ENCODE data around the gene TYMS.

Gene TYMS

DNA sequence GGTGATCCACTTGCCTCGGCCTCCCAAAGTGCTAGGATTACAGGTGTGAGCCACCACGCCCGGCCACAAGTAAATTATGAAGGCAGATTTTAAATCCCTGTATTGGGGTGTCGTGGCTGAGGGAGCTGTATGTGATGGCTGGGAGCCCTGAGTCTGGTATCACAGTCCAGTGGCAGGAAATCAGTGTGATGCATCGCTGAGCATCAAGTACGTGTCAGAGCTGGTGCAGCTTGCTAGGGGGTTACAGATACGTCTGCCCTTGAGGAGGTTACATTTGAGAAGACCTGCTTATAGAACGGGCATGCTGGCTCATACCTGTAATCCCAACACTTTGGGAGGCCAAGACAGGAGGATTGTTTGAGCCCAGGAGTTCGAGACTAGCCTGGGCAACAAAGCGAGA is 50.6 kb downstream of the TYMS start:
- no peak for DNase-seq
- intact Hi-C loops (cut with DNase I) = no loop called here

DNA sequence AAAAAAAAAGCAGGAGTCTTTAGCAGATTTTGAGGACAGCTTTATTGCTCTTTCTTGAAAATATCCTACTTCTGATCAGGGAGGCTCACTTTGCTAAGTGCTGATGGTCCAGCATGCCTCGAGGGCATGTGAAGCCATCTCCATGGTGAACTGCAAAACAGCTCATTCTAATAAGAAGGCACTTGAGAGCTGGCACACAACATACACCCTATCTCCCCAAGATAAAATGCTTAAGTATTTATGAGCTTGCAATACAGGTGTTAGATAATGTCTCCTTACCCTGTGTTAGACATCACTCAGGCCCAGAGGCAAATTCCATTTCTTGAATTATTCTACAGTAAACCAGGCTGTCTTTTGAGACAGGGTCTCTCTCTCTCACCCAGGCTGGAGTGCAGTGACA is 52.3 kb downstream of the TYMS start:
- intact Hi-C loops (cut with DNase I) = loop anchor here (5.0 to 10.0 kb wide), 2 partner anchors 55 to 87 kb away; partner anchors contain the start of gene TYMS
- DNase-seq = no peak

DNA sequence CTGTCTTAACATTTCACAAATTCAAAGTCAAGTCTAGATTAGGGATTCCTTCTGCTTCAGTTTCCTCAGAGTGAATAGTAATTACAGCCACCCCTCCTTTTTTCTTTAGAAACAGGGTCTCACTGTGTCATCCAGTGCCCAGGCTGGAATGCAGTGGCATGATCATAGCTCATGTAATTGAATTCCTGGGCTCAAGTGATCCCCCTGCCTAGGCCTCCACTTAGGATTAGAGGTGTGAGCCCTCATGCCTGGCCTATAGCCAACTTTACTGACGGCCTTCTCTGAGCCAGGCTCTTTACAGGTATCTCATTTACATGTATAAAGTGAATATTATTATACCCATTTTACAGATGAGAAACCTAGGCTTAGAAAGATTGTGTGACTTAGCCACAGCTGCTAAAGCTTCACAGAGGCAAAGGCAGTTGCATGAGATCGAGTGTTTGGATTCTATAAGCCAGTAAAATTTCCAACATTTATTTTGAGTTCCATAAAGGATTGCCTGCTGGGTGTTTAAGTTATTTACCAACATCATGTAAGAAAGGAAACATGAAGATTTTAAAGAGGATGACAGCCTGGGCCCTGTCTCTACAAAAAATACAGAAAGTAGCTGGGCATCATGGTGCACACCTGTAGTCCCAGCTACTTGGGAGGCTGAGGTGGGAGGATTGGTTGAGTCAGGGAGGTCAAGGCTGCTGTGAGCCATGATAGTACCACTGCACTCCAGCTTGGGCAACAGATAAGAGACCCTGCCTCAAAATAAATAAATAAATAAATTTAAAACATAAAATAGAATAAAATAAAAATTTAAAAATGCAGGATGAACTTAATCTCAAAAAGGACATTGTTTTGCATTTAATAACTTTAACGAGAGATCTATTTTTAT is 53.2 kb downstream of the TYMS start:
- intact Hi-C loops (cut with DNase I) = loop anchor here (5.0 to 10.0 kb wide), 2 partner anchors 56 to 88 kb away; partner anchors contain the start of gene TYMS
- no peak for DNase-seq

DNA sequence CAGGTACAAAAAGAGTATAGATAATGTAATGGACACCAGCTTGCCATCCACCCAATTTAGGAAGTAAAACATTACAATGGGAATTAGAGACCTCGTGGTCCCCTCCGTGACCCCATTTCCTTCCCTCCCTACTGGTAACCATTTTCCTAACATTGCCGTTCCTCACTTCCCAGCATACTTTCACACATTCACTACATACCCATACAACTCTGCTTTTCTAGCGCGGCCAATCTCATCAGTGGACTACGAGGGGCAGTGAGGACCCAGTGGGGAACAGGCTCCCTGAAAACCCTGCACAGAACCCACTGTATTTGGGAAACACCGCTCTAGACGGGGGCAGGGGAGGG is 53.8 kb downstream of the TYMS start:
- intact Hi-C loops (cut with DNase I) = loop anchor here (5.0 to 10.0 kb wide), 2 partner anchors 56 to 89 kb away; partner anchors contain the start of gene TYMS
- peak in 1 of 10 donors; percentile 32 for DNase-seq

DNA sequence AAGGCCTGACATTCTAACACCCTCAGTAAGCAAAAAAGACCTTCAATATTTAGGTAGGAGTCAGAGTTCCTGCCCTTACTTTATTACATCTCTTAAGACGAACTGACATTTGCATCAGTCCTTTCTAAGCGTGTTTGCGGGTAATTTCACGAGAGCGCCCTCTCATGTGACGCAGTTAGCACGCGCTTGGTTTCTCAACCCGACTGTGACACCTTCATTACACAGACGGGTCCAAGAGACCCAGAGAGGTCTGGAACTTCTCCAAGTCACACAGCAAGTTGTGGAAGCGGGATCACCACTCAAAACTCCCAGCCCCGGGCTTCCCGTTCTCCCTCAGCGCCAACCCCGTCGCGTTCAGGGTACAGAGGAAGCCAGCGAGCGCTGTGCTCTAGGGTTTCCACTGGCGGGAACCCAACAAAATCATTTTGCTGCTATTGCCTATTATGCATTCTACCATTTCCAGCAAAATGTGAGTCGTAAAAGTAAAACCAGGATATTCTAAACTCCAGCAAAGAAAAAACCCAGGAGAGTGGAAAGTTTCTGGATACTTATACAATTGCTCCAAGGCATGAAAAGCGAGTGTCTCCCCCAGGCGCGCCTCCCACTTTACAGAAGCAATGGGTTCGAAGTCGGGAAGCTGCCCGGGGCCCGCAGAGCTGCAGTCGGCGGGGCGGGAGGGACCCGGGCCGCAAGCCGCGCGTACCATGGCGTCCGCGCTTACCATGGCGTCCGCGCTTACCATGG is 54.4 kb downstream of the TYMS start:
- DNase-seq = peak in 7 of 10 donors; percentile 34 to 92 (median 49)
- intact Hi-C loops (cut with DNase I) = loop anchor here (5.0 to 10.0 kb wide), 2 partner anchors 57 to 90 kb away; partner anchors contain the start of gene TYMS

DNA sequence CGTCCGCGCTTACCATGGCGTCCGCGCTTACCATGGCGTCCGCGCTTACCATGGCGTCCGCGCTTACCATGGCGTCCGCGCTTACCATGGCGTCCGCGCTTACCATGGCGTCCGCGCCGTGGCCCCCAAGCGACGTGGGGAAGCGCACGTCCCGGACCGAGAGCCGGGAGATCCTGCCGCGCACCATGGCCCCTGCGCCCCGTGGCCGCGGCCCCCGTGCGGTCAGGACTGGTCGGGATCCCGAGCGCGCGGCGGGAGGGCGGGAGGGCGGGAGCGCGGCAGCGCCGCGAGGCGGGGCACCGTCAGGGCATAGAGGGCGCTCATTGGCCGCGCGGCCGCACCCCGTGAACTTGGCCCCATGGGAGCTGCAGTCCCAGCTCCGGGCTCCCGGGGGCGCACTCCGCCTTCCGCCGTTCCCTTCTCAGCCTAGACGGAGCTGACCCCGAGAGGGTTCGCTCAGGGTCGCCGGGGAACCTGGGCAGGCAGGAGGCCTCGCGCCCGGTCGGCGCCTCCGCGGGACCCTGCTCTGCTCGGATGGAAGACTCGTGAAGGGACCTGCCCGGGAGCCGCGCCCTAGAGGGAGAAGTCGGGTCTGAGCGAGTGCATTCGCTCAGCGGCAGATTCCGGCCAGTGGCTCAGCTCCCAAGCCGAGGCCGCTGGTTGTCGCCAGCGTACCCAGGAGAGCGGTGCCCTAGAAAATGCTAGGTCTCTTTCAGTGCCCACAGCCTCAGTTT is 55.1 kb downstream of the TYMS start, which contains the start of gene ENOSF1:
ENOSF1 (minus strand) TSS at position 230 of the 734 bp plus-strand sequence; CDS start at position 187, 43 bp downstream.
- intact Hi-C loops (cut with DNase I) = loop anchor here (5.0 to 10.0 kb wide), 2 partner anchors 58 to 90 kb away; partner anchors contain the start of gene TYMS
- peak in 9 of 10 donors; percentile 22 to 88 (median 57) for DNase-seq

DNA sequence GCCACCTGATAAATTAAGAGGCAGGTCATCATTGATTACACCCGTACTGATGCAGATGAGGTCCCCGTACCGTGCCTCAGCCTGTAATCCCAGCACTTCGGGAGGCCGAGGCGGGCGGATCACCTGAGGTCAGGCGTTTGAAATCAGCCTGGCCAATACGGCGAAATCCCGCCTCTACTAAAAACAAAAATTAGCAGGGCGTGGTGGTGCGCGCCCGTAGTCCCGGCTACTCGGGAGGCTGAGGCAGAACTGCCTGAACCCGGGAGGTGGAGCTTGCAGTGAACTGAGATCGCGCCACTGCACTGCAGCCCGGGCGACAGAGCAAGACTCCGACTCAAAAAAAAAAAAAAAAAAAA is 55.7 kb downstream of the TYMS start:
- intact Hi-C loops (cut with DNase I) = loop anchor here (5.0 to 10.0 kb wide), 2 partner anchors 58 to 91 kb away; partner anchors contain the start of gene TYMS
- DNase-seq = no peak

DNA sequence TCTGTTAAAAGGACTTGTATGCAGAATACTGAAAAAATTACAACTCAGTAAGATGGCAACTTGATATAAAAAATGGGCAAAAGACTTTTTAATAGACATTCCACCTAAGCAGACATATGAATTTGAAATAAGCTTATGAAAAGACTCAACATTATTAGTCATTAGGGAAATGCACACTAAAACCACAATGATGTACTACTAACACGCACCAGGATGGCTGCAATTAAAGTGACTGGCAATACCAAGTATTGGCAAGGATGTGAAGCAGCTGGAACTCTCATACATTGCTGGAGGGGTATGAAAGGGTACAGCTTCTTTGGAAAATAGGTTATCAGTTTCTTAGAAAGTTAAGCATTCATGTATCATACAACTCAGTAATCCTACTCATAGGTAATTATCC is 58.2 kb downstream of the TYMS start:
- DNase-seq = no peak
- intact Hi-C loops (cut with DNase I) = loop anchor here (10.0 kb wide), 1 partner anchor 61 kb away; the partner anchor contains the start of gene TYMS

DNA sequence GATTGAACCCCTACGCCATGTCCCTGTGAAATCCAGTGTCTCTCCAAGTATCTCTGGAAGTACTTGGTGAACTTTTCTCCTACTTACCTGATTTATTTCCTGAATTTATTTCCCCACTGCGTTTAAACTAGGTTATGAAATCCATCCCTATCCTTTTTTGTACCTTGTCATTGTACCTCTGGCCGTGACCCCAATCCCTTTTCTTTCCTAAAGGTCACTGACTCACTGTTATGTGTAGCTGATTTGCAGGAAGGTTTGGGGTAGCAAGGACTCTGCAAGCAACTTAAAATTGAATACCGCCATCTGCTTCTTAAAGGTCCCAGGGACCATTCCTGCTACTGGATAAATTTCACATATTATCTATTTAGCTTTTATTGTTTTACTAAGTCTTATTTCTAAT is 59.5 kb downstream of the TYMS start:
- intact Hi-C loops (cut with DNase I) = loop anchor here (10.0 kb wide), 1 partner anchor 62 kb away; the partner anchor contains the start of gene TYMS
- DNase-seq = no peak
